GM18868 (cell line): ENCODE results near the gene TBC1D22A.

Experiments used
- ATAC-seq: cut with Tn5 transposase; IDR thresholded peaks from one replicate; pipeline ENCODE4 v1.9.1; 2021; ENCODE audit warnings: mild to moderate bottlenecking, moderate library complexity; ENCODE audit not compliant: unreplicated experiment

The TBC1D22A gene

GRCh38 chr22:47143249-47143938 lies 380.9 kb downstream of the TBC1D22A start:
- no peak for ATAC-seq

GRCh38 chr22:47144076-47144765 lies 381.8 kb downstream of the TBC1D22A start:
- ATAC-seq: no peak

- ATAC-seq: no peak
Observed at GRCh38 chr22:47144791-47145425, 382.5 kb downstream of the TBC1D22A start.

- no peak for ATAC-seq
Observed at GRCh38 chr22:47145883-47146282, 383.4 kb downstream of the TBC1D22A start.

GRCh38 chr22:47146391-47146790 lies 383.9 kb downstream of the TBC1D22A start:
- no peak for ATAC-seq

GRCh38 chr22:47146941-47147340 lies 384.5 kb downstream of the TBC1D22A start:
- ATAC-seq: no peak

- ATAC-seq: no peak
Observed at GRCh38 chr22:47147572-47147971, 385.1 kb downstream of the TBC1D22A start.

GRCh38 chr22:47148510-47148909 lies 386.1 kb downstream of the TBC1D22A start:
- no peak for ATAC-seq

- ATAC-seq: no peak
Observed at GRCh38 chr22:47148956-47149728, 386.7 kb downstream of the TBC1D22A start.

GRCh38 chr22:47149976-47150375 lies 387.5 kb downstream of the TBC1D22A start:
- no peak for ATAC-seq

- ATAC-seq: no peak
Observed at GRCh38 chr22:47150426-47150825, 388.0 kb downstream of the TBC1D22A start.

GRCh38 chr22:47151064-47151463 lies 388.6 kb downstream of the TBC1D22A start:
- no peak for ATAC-seq

GRCh38 chr22:47151490-47151889 lies 389.0 kb downstream of the TBC1D22A start:
- no peak for ATAC-seq

- ATAC-seq: no peak
Observed at GRCh38 chr22:47152236-47152635, 389.8 kb downstream of the TBC1D22A start.

- ATAC-seq: no peak
Observed at GRCh38 chr22:47152938-47153337, 390.5 kb downstream of the TBC1D22A start.

GRCh38 chr22:47153854-47154525 lies 391.5 kb downstream of the TBC1D22A start:
- no peak for ATAC-seq

GRCh38 chr22:47154621-47155081 lies 392.2 kb downstream of the TBC1D22A start:
- ATAC-seq: no peak

GRCh38 chr22:47155131-47155885 lies 392.9 kb downstream of the TBC1D22A start:
- ATAC-seq: no peak

- ATAC-seq: no peak
Observed at GRCh38 chr22:47155912-47156311, 393.5 kb downstream of the TBC1D22A start.
